Medulla oblongata (tissue), 1 donor: ENCODE results near the gene LRRK2.
"Not testable (repeated sequence)": the region's sequence is repeated elsewhere in the genome, so short reads cannot be mapped to it uniquely, and the experiment has no call there.

Source experiments
- DNase-seq: peaks from one replicate; pipeline ENCODE4 v3.0.0-alpha.2; 2015; ENCODE audit errors: extremely low spot score

Gene LRRK2

DNA sequence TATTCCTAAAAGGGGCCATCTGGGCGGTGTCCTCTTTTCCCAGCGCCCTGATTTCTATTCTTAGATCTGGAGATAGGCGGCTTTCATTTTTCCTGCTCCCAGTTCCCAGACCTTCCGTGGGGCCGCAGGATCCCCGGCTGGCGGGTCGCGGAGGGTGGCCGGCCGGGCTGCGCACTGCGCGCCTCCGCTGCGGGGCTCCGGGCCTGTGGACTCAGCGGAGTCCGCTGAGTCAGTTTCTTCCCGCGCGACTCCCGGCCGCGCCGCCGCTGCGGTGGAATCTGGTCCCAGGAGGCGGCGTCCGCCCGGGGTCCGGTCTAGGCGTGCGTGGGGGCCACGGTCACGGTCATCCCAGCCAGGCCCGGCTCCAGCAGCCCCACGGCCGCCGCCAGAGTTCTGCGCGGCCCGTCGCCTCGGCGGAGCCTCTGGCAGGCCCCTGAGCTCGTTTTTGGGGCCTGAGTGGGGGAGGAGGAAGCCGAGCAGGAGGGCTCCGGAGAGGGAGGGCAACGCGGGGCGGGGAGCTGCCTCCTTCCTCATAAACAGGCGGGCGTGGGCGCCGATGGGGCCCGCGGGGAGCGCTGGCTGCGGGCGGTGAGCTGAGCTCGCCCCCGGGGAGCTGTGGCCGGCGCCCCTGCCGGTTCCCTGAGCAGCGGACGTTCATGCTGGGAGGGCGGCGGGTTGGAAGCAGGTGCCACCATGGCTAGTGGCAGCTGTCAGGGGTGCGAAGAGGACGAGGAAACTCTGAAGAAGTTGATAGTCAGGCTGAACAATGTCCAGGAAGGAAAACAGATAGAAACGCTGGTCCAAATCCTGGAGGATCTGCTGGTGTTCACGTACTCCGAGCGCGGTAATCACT, at the start of gene LRRK2:
Gene LRRK2, plus strand, starts transcription at position 559 of the 853 bp plus-strand sequence. Its CDS starts 135 bp downstream, at position 694.
- peak; percentile 76 for DNase-seq

GRCh38 chr12:40175045-40175444, 49.8 kb upstream of the LRRK2 start:
- DNase-seq: no peak

- DNase-seq: no peak
Observed at GRCh38 chr12:40175489-40175888, 49.3 kb upstream of the LRRK2 start.

DNA sequence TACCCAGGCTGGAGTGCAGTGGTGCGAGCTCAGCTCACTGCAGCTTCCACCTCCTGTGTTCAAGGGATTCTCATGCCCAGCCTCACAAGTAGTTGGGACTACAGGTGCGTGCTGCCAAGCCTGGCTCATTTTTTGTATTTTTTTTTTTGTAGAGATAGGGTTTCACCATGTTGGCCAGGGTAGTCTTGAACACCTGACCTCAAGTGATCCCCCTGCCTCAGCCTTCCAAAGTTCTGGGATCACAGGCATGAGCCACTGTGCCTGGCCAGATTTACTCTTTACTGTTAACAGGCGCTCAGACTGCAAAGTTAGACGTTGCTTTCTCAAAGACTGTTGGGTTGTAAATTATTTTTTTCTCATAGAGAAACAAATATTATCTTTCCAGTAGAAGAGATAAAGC, 46.1 kb upstream of the LRRK2 start:
- DNase-seq: no peak

DNA sequence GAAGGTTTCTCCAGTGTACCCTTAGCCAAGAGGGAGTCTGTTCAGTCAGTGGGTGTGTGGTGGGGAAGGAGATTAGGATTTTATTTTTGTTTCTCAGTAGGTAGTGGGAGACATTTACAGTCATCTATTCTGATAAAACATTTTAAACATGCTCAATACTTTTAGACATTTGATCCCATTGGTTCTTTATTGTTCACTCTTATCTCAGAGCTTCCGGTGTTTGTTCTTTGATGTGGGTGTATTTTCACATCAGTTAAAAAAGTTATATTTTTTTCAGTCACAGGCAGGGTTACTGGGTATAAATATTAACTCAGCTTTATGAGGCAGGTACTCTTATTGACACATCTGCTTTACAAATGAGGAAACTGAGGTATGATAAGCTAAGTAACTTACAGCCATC, 43.3 kb upstream of the LRRK2 start:
- DNase-seq: no peak

- no peak for DNase-seq
Observed at GRCh38 chr12:40183715-40184114, 41.1 kb upstream of the LRRK2 start.

GRCh38 chr12:40184493-40185302, 40.1 kb upstream of the LRRK2 start:
- DNase-seq: no peak

- no peak for DNase-seq
Observed at GRCh38 chr12:40185303-40185693, 39.5 kb upstream of the LRRK2 start.

- DNase-seq: no peak
Observed at GRCh38 chr12:40188558-40189320, 36.1 kb upstream of the LRRK2 start.

DNA sequence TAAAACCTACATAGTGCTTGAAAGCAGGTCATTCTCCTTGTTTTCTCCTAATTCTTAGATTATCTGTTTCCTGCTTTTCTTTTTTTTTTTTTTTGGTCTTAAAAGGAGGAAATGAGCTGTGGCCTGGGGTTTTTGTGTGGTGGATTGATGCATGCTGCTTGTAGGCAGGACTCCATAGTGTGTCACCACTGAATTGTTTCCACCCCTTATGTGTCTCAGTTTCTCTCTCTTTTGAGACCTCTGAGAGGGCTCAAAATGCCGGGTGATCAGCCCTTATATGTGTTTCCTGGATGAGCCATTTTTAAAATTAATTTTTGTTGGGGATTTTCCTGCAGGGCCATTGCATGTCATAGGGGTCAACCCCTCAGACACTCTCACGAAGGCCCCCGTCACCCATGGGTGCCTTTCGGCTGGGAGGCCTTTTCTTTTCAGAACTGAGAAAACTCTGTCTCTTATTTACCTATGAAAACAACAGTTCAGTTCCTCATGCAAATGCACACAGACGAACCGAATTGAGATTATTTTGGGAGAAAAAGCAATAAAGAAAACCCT, 32.0 kb upstream of the LRRK2 start:
- DNase-seq: no peak

GRCh38 chr12:40194846-40195245, 30.0 kb upstream of the LRRK2 start:
- no peak for DNase-seq

DNA sequence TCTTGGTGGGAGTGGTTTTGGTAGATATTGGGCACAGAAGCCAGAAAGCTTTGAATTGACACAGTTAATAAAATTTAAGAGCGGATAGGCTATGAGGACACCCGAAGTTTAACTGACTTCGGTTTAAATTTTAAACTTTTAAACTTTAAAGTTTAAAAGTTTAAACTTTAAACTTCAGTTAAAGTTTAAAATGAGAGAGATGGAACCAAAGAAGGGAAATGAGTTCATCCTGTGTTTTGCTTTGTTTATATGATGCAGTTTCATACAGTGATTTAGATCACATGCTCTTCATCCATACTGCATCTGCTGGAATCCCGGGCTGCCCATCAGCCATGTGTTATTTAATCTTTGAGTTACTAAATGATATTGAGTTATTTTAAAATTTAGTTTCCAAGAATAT, 27.2 kb upstream of the LRRK2 start:
- no peak for DNase-seq

- DNase-seq: no peak
Observed at GRCh38 chr12:40198601-40199000, 26.2 kb upstream of the LRRK2 start.

DNA sequence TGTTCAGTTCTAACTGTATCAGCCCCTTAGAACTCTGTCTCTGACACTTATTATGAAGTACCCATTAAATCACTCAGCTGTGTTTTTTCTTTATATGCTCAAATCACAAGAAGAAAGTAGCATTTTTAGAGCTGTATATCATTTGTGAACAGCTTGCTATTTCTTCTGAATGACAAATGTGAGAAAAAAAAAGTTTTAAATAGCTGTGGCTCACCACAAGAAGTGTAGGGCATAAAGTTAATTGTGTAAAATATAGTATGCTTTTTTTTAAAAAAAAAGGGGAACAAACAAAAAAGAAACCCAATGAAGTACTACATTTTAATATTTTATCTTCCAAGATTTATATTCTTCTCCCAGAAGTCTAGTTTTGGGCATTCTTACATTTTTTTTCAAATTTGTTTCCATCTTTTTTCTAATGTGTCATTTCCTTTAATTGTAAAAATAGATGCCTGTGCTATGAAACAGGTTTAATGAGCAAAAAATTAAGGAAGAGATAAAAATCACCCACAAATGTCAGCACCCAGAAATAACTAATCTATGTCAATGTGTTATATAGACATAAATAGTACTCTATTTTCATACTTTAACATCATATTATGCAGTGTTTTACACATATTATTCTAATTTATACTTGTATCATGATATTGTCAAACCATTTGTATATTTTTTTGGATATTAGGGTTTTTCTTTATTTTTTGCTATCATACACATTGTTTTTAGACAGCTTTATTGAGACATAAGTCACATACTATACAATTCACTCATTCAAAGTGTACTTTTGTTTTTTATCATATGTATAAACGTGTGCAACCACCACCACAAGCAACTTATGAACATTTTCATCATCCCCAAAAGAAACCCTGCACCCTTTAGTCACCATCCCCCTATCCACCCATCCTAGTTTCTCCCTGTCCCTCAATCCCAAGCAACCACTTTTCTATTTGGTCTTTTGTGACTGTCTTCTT, 22.4 kb upstream of the LRRK2 start:
- no peak for DNase-seq

DNA sequence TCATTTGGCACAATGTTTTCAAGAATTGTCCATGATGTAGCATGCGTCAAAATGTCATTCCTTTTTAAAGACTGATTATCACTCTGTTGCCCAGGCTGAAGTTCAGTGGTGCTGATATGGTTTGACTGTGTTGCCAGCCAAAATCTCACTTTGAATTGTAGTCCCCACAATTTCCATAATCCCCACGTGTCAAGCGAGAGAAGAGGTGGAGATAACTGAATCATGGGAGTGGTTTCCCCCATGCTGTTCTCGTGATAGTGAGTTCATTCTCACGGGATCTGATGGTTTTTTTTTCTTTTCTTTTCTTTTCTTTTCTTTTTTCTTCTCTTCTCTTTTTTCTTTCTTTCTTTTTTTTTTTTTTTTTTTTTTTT, 21.8 kb upstream of the LRRK2 start:
- DNase-seq: no peak

DNA sequence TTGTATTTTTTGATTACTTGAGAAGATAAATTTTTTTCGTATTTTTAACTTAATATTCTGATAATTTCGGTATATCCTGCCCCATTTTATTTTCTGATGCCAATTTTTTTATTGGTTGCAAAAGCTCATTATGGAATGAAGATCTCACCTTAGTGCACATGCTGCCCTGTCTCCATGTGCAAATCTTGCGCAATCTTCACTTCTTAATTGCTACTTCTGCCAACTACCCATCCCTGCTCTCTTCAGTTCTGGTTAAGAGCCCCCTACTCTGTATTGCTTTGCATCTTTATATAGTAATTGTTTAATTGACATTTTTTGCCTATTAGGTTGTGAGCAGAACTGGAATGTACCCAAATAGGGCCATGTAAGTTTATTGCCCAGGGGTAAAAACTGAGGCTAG, 20.5 kb upstream of the LRRK2 start:
- DNase-seq: no peak

GRCh38 chr12:40207551-40207950, 17.2 kb upstream of the LRRK2 start:
- no peak for DNase-seq

- DNase-seq: peak; percentile 64
Observed at GRCh38 chr12:40208707-40209446, 15.9 kb upstream of the LRRK2 start.

- no peak for DNase-seq
Observed at GRCh38 chr12:40209886-40210285, 14.9 kb upstream of the LRRK2 start.

GRCh38 chr12:40211186-40211585, 13.6 kb upstream of the LRRK2 start:
- not testable (repeated sequence) for DNase-seq
